AG10803 (cell line): ENCODE measurements around the gene COPS9.

ENCODE experiments used
- DNase-seq: peaks from one replicate; pipeline ENCODE4 v3.0.0; 2010; ENCODE audit warnings: low read depth
- H3K4me3 ChIP-seq: 2 replicates; pipeline ENCODE4 v1.5.1; 2011; ENCODE audit warnings: mild to moderate bottlenecking, low read length, control low read depth
- TF ChIP-seq, protein P1 (sequence below): conservative IDR thresholded peaks from 2 replicates; pipeline ENCODE4 v1.5.1; 2011; ENCODE audit warnings: mild to moderate bottlenecking, low read length, control low read depth, inconsistent platforms

COPS9 gene

DNA sequence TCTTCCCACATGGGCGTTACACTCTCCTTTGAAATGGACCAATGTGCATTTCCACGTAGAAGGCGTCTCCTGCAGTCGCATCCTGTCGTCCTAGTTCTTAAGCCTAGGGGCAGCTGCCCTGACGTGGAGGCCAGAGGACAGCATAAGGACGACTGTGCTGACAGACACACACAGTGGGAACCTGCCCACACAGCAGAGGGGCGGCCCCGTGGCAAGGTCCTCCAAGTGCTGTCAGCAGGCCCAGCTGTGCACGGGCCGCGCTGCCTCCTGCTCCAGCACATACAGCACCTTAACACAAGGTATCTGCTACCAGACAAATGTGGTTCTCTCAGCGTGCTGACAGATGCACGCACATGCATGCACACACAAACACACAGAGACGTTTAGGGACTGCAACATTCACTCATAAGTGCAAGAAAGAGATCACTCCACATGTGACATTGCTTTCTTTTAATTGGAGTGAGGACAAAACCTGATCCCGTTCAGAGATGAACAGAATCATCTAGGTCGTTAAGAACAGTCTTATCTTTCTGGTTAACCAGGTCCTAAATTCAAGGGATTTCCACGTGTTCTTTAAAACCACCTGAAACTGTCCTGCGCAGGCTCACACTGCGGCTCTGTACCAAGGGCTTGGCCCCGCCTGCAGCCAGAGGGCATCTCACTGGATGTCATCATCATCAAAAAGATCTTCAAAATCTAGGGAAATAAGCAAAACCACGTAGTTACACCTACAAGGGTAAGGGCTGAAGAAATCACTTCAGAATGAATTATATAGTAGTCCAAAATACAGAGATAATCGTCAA lies 5.5 kb downstream of the COPS9 start:
- no peak overlapping the region for H3K4me3 ChIP-seq
- no peak for DNase-seq
- TF ChIP-seq, protein P1, sequence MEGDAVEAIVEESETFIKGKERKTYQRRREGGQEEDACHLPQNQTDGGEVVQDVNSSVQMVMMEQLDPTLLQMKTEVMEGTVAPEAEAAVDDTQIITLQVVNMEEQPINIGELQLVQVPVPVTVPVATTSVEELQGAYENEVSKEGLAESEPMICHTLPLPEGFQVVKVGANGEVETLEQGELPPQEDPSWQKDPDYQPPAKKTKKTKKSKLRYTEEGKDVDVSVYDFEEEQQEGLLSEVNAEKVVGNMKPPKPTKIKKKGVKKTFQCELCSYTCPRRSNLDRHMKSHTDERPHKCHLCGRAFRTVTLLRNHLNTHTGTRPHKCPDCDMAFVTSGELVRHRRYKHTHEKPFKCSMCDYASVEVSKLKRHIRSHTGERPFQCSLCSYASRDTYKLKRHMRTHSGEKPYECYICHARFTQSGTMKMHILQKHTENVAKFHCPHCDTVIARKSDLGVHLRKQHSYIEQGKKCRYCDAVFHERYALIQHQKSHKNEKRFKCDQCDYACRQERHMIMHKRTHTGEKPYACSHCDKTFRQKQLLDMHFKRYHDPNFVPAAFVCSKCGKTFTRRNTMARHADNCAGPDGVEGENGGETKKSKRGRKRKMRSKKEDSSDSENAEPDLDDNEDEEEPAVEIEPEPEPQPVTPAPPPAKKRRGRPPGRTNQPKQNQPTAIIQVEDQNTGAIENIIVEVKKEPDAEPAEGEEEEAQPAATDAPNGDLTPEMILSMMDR: no peak

DNA sequence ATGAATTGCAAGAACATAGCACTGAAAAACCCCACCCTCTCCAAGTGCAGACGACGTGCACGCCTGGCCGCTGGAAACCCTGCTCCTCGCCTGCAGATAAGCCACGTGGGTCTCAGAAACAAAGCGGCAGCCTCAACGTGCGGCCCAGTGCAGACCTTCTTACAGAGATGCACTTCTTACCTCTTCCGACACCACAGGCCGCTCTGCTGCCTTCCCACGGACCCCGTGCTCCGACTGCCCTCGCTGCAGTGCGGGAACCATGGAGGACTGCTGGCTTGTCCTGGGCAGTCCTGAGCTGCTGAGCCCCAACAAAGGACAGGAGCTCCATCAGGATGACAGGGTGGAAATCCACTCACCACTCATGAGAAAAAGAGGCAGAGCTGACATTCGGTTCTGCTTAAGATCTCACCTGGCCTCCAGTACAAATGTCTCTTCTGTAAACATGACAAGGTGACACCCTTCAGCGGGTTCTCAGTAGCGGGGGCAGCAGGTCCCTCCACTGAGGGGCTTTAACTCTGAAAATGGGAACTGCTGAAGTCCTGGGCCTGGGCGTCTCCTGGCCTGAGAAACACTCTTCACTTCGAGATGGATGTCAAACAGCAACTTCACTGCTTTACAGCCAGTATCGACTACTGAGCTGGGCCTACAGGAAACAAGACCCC lies 6.2 kb downstream of the COPS9 start:
- TF ChIP-seq, protein P1: no peak

DNA sequence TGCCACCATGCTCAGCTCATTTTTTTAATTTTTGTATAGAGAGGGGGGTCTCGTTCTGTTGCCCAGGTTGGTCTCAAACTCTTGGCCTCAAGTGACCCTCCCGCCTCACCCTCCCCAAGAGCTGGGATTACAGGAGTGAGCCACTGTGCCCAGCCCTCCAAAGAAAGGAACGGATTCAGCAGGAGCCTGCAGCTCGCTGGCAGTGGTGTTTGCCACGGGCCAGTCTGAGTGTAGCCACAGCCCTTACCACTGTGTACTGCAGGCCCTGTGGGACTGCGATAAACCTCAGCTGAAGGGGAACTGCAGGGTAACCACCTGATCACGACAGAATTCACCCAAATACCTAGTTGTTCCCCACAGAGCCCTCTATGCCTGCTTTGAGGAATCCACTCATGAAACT lies 6.8 kb downstream of the COPS9 start:
- TF ChIP-seq, protein P1: no peak
- DNase-seq: no peak
- no peak overlapping the region for H3K4me3 ChIP-seq

More for the DNA sequence above, 6.2 kb downstream of the COPS9 start:
- no peak for DNase-seq
- no peak overlapping the region for H3K4me3 ChIP-seq

DNA sequence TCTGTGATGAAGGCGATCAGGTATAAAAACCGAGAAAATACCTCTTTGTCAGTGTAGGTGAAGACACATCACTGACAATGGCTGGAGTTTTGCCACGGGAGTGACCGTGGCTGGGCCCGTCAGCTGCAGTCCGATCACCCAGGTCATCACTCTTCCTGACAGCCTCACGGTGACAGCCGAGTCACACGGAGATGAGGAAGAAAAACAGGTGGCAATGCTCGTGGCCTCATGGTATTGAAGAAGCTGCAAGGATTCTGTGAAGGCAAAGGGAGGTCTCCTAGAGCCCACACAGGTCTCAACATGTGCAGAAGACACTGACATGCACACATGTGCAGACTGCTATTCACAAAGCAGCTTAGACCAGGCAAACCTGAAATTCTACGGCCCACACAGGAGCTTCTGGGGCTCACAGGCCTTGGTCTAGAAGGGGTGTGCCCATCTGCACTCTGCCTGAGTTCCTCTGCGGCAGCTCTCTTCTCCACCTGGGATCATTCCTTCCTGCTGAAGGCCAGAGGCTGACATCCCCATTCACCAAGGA lies 7.4 kb downstream of the COPS9 start:
- DNase-seq: no peak
- H3K4me3 ChIP-seq: no peak overlapping the region
- TF ChIP-seq, protein P1: no peak

DNA sequence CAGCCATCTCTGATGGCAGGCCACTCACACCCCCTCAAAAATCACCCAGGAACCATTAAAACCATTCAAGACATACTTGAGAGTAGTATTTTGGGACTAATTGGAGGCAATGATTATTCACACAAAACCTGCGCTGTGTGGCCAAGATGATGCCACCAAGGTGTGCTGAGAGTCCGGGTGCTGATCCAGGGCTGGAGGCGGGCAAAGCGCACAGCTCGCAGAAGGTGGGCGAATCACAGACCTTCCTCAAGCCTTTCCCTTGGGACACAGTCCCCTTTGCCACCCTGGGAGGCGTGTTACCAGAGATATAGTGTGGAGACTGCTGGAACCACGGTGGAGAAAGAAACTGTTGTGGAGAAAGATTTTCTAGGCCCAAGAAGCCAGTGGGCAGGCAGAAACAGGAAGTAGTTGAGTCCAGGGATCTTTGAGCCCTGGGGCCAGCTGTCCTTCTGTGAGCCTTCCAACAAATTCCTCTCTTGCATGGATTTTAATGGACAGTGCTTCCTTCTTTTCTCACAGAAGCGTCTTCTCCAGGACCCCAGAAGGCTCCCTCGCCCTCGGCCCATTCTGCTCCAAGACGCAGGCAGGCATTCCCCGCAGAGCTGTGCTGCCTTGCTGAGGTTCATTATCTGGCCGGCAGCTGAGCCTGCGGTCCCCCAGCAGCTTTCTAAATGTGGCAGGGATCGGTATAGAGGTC lies 8.0 kb downstream of the COPS9 start:
- TF ChIP-seq, protein P1: no peak
- DNase-seq: no peak
- no peak overlapping the region for H3K4me3 ChIP-seq

DNA sequence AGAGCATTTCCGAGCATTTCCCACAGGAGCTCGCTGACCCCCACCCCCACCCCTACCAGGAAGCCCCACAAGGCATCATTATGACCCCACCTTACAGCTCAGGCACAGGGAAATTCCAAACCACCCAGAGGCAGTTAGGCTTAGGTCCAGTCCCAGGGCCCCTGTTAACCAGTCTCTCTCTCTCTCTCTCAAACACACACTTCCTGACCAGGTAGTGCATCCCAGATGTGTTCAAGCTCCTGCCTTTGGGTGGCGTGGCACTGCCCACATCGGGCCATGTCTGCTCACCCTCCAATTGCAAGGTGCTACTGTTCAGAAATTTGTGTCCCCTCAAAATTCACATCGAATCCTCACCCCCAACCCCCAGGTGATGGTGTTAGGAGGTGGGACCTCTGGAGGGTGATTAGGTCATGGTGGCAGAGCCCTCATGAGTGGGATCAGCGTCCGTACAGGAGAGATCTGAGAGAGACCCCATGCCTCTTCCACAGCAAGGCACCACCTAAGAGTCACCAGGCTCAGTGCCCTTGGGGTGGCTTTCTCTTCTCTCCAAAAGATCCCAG lies 8.8 kb downstream of the COPS9 start:
- TF ChIP-seq, protein P1: no peak
- DNase-seq: no peak

More for the DNA sequence above, 8.8 kb downstream of the COPS9 start:
- no peak overlapping the region for H3K4me3 ChIP-seq
